H9 (cell line): ENCODE results near the gene CDC25B. TPM values are rescaled to one million over a fixed set of nuclear protein-coding genes. Genes with fewer than 3 reads are reported as not detected.
A peak's percentile ranks its signal among the peaks of the same experiment; 100 is the strongest.

ENCODE experiments used
- DNase-seq: peaks from one replicate; pipeline ENCODE4 v3.0.0-alpha.2; 2017
- H2AFZ ChIP-seq: one replicate; pipeline ENCODE4 v1.6.1; 2013; ENCODE audit warnings: mild to moderate bottlenecking, low read length, control low read depth, moderate library complexity
- H2AK5ac ChIP-seq: 2 replicates; pipeline ENCODE4 v1.6.1; 2013; ENCODE audit warnings: low read length, control low read depth, mixed read lengths; ENCODE audit not compliant: insufficient read length
- H2BK120ac ChIP-seq: one replicate; pipeline ENCODE4 v1.6.1; 2013; ENCODE audit warnings: low read depth, mild to moderate bottlenecking, low read length, control low read depth, inconsistent platforms; ENCODE audit not compliant: poor library complexity, severe bottlenecking
- H2BK12ac ChIP-seq: 2 replicates; pipeline ENCODE4 v1.6.1; 2013; ENCODE audit warnings: low read length, control low read depth, mixed read lengths, low read depth; ENCODE audit not compliant: insufficient read length
- H2BK15ac ChIP-seq: 2 replicates; pipeline ENCODE4 v1.6.1; 2013; ENCODE audit warnings: low read depth, low read length, control low read depth
- H2BK20ac ChIP-seq: one replicate; pipeline ENCODE4 v1.6.1; 2013; ENCODE audit warnings: low read depth, mild to moderate bottlenecking, low read length, control low read depth, inconsistent platforms; ENCODE audit not compliant: poor library complexity, severe bottlenecking
- H2BK5ac ChIP-seq: 2 replicates; pipeline ENCODE4 v1.6.1; 2013; ENCODE audit warnings: low read length, control low read depth, mixed read lengths; ENCODE audit not compliant: insufficient read length
- H3K14ac ChIP-seq: 2 replicates; pipeline ENCODE4 v1.6.1; 2013; ENCODE audit warnings: low read length, control low read depth; ENCODE audit not compliant: insufficient read depth
- H3K18ac ChIP-seq: 2 replicates; pipeline ENCODE4 v1.6.1; 2013; ENCODE audit warnings: low read depth, mild to moderate bottlenecking, mixed read lengths, low read length, control low read depth; ENCODE audit not compliant: insufficient read length
- H3K23ac ChIP-seq: 2 replicates; pipeline ENCODE4 v1.6.1; 2013; ENCODE audit warnings: low read length, control low read depth, mixed read lengths, low read depth; ENCODE audit not compliant: insufficient read length
- H3K23me2 ChIP-seq: 2 replicates; pipeline ENCODE4 v1.6.1; 2013; ENCODE audit warnings: low read depth, mild to moderate bottlenecking, mixed read lengths, low read length, control low read depth; ENCODE audit not compliant: insufficient read length, poor library complexity, severe bottlenecking
- H3K27ac ChIP-seq: 2 replicates; pipeline ENCODE4 v1.5.1; 2013; ENCODE audit warnings: low read length, control low read depth, mixed read lengths, low read depth; ENCODE audit not compliant: insufficient read length
- H3K27me3 ChIP-seq: 2 replicates; pipeline ENCODE4 v1.6.1; 2013; ENCODE audit warnings: low read length, control low read depth, inconsistent platforms; ENCODE audit not compliant: insufficient read depth
- H3K4ac ChIP-seq: 2 replicates; pipeline ENCODE4 v1.6.1; 2013; ENCODE audit warnings: low read depth, mild to moderate bottlenecking, control low read depth, inconsistent platforms, low read length, moderate library complexity
- H3K4me1 ChIP-seq: 2 replicates; pipeline ENCODE4 v1.6.1; 2013; ENCODE audit warnings: low read length, control low read depth, inconsistent platforms; ENCODE audit not compliant: insufficient read depth
- H3K4me2 ChIP-seq: 2 replicates; pipeline ENCODE4 v1.6.1; 2013; ENCODE audit warnings: low read length, control low read depth, mixed read lengths; ENCODE audit not compliant: insufficient read length, insufficient read depth
- H3K56ac ChIP-seq: 2 replicates; pipeline ENCODE4 v1.6.1; 2013; ENCODE audit warnings: low read depth, mild to moderate bottlenecking, mixed read lengths, low read length, control low read depth; ENCODE audit not compliant: insufficient read length
- H3K79me1 ChIP-seq: 2 replicates; pipeline ENCODE4 v1.6.1; 2013; ENCODE audit warnings: low read depth, mild to moderate bottlenecking, moderate library complexity, low read length, control low read depth, inconsistent platforms; ENCODE audit not compliant: insufficient read depth, poor library complexity, severe bottlenecking
- H3K79me2 ChIP-seq: 2 replicates; pipeline ENCODE4 v1.6.1; 2013; ENCODE audit warnings: low read length, control low read depth, inconsistent platforms; ENCODE audit not compliant: insufficient read depth
- H3K9ac ChIP-seq: 2 replicates; pipeline ENCODE4 v1.6.1; 2013; ENCODE audit warnings: low read length, control low read depth, mixed read lengths; ENCODE audit not compliant: insufficient read length; ENCODE audit errors: extremely low read depth
- H3K9me3 ChIP-seq: one replicate; pipeline ENCODE4 v1.6.1; 2013; ENCODE audit warnings: low read depth, low read length, inconsistent platforms; ENCODE audit not compliant: control insufficient read depth
- H3T11ph ChIP-seq: one replicate; pipeline ENCODE4 v1.6.1; 2013; ENCODE audit warnings: mild to moderate bottlenecking, low read length, control low read depth, inconsistent platforms
- H4K20me1 ChIP-seq: one replicate; pipeline ENCODE4 v1.6.1; 2013; ENCODE audit not compliant: control insufficient read depth, insufficient read length, insufficient read depth
- H4K5ac ChIP-seq: 2 replicates; pipeline ENCODE4 v1.6.1; 2013; ENCODE audit warnings: low read depth, mild to moderate bottlenecking, mixed read lengths, low read length, control low read depth; ENCODE audit not compliant: insufficient read length
- H4K8ac ChIP-seq: replicated peaks from 2 replicates; pipeline ENCODE4 v1.6.1; 2013; ENCODE audit warnings: low read length, control low read depth, mixed read lengths, low read depth; ENCODE audit not compliant: insufficient read length
- H4K91ac ChIP-seq: 2 replicates; pipeline ENCODE4 v1.6.1; 2013; ENCODE audit warnings: low read depth, mild to moderate bottlenecking, moderate library complexity, mixed read lengths, low read length, control low read depth; ENCODE audit not compliant: insufficient read length
- H3K27ac Mint-ChIP-seq, 3 experiments: 2 replicates in 2 of 3; 3 replicates in 1 of 3; pipeline ENCODE4 v1.8.0; 2020 to 2021; ENCODE audit warnings: mixed read lengths in 3 of 3, mild to moderate bottlenecking in 1 of 3, moderate library complexity in 1 of 3
- H3K27me3 Mint-ChIP-seq: 2 replicates; pipeline ENCODE4 v1.8.0; 2021; ENCODE audit warnings: low read depth, mild to moderate bottlenecking, moderate library complexity, mixed read lengths
- H3K36me3 Mint-ChIP-seq, 3 experiments: 2 replicates in 2 of 3; 3 replicates in 1 of 3; pipeline ENCODE4 v1.8.0; 2020 to 2021; ENCODE audit warnings: low read depth in 3 of 3, mixed read lengths in 3 of 3; ENCODE audit not compliant: insufficient read depth in 1 of 3
- H3K4me1 Mint-ChIP-seq, 2 experiments: 2 replicates each; pipeline ENCODE4 v1.8.0; 2020; ENCODE audit warnings: mixed read lengths in 2 of 2
- H3K4me3 Mint-ChIP-seq, 2 experiments: 2 replicates in 1 of 2; 3 replicates in 1 of 2; pipeline ENCODE4 v1.8.0; 2020 to 2021; ENCODE audit warnings: mild to moderate bottlenecking in 2 of 2, mixed read lengths in 2 of 2, moderate library complexity in 1 of 2
- H3K9me3 Mint-ChIP-seq, 2 experiments: 2 replicates in 1 of 2; 3 replicates in 1 of 2; pipeline ENCODE4 v1.8.0; 2020; ENCODE audit warnings: mild to moderate bottlenecking in 2 of 2, mixed read lengths in 2 of 2, moderate library complexity in 1 of 2
- CTCF ChIP-seq: fragments of 200-600 bp; sonication (generic); conservative IDR thresholded peaks from 3 replicates; pipeline ENCODE4 v1.8.0; 2021; ENCODE audit warnings: antibody characterized with exemption, mild to moderate bottlenecking
- WGBS: extraction: QIAGEN DNeasy Blood & Tissue Kit; methylation state at CpG from one replicate; pipeline ENCODE4 v1.1.7; 2013; ENCODE audit warnings: missing lambda C conversion rate, low lambda C conversion rate, mixed read lengths; ENCODE audit not compliant: insufficient read length; ENCODE audit errors: extremely low coverage; 5-methylcytosine and 5-hydroxymethylcytosine counted together
- total RNA-seq: library from RNA; stranded (reverse); gene quantifications from 2 replicates; pipeline ENCODE4 v1.2.1, GENCODE V29; 2021

The CDC25B gene
- total RNA-seq, 1 experiment from 2014 or later, result 24.0 TPM

- no peak overlapping the region for H2AK5ac ChIP-seq
- peaks cover 21 to 31% of the 10 kb centered on the region in 2 experiments for H3K4me1 Mint-ChIP-seq
- H2AFZ ChIP-seq, result no peak overlapping the region
- peaks cover 27% of the 10 kb centered on the region for H3K27me3 Mint-ChIP-seq
- H3K4me3 Mint-ChIP-seq, result peak overlapping the region; percentile 23 to 84; a peak in 3 of 5 replicates
- no peak overlapping the region for H3K4ac ChIP-seq
- peaks cover 5 to 12% (median 8%) of the 10 kb centered on the region in 3 experiments for H3K36me3 Mint-ChIP-seq
- H3K18ac ChIP-seq, result no peak overlapping the region
- no peaks in the 10 kb centered on the region for H3K79me2 ChIP-seq
- H3K4me1 ChIP-seq, result no peaks in the 10 kb centered on the region
- WGBS, result no CpG with 5 or more reads among the region's 79 CpGs
- H2BK15ac ChIP-seq, result no peak overlapping the region
- H4K8ac ChIP-seq, result no peak overlapping the region
- H3K23me2 ChIP-seq, result peaks cover 10% of the 10 kb centered on the region
- H2BK120ac ChIP-seq, result no peak overlapping the region
- no peak overlapping the region for H3K27ac Mint-ChIP-seq
- H3K9me3 ChIP-seq, result no peaks in the 10 kb centered on the region
- H4K5ac ChIP-seq, result no peak overlapping the region
- H2BK12ac ChIP-seq, result no peak overlapping the region
- DNase-seq, result no peak
- no peaks in the 10 kb centered on the region for H3K9me3 Mint-ChIP-seq
- no peak overlapping the region for H3K56ac ChIP-seq
- no peak overlapping the region for H3T11ph ChIP-seq
- H3K14ac ChIP-seq, result peak overlapping the region; percentile 86
- no peak overlapping the region for H2BK20ac ChIP-seq
- H3K27ac ChIP-seq, result no peak overlapping the region
- H4K20me1 ChIP-seq, result no peaks in the 10 kb centered on the region
- no peak overlapping the region for H2BK5ac ChIP-seq
- H3K9ac ChIP-seq, result peak overlapping the region; percentile 62
- H3K4me2 ChIP-seq, result peak overlapping the region; percentile 77
- TF ChIP-seq CTCF, result no peak
- H4K91ac ChIP-seq, result no peak overlapping the region
- no peaks in the 10 kb centered on the region for H3K27me3 ChIP-seq
- H3K23ac ChIP-seq, result no peak overlapping the region
- no peaks in the 10 kb centered on the region for H3K79me1 ChIP-seq
Observed at GRCh38 chr20:3785240-3786125, 10.6 kb upstream of the CDC25B start.
